Type B pancreatic cell (in vitro differentiated cells): ENCODE data around the gene SP100. TPM values are rescaled to one million over a fixed set of nuclear protein-coding genes. Genes with fewer than 3 reads are reported as not detected.
"Not testable (repeated sequence)": the region's sequence is repeated elsewhere in the genome, so short reads cannot be mapped to it uniquely, and the experiment has no call there.

Experiments
- DNase-seq: peaks from one replicate; pipeline ENCODE4 v3.0.0; 2021; ENCODE audit warnings: mixed read lengths; ENCODE audit not compliant: unreplicated experiment; ENCODE audit errors: extremely low spot score
- H3K27ac Mint-ChIP-seq: 2 replicates; pipeline ENCODE4 v1.8.0; 2021; ENCODE audit warnings: mild to moderate bottlenecking, mixed read lengths
- H3K27me3 Mint-ChIP-seq: 2 replicates; pipeline ENCODE4 v1.8.0; 2021; ENCODE audit warnings: mixed read lengths
- H3K36me3 Mint-ChIP-seq: 2 replicates; pipeline ENCODE4 v1.8.0; 2021; ENCODE audit warnings: mixed read lengths
- H3K4me1 Mint-ChIP-seq: one replicate; pipeline ENCODE4 v1.8.0; 2021; ENCODE audit warnings: mixed read lengths; ENCODE audit not compliant: unreplicated experiment
- H3K4me3 Mint-ChIP-seq: 2 replicates; pipeline ENCODE4 v1.8.0; 2021; ENCODE audit warnings: mild to moderate bottlenecking, mixed read lengths
- H3K9me3 Mint-ChIP-seq: 2 replicates; pipeline ENCODE4 v1.8.0; 2021; ENCODE audit warnings: mixed read lengths
- CTCF ChIP-seq: fragments of 200-600 bp; sonication (generic); conservative IDR thresholded peaks from 2 replicates; pipeline ENCODE4 v1.5.0; 2021; ENCODE audit warnings: antibody characterized with exemption, mild to moderate bottlenecking
- long read RNA-seq: library from polyadenylated mRNA; unstranded; transcript quantifications from one replicate; pipeline ENCODE4 v2.0.0, GENCODE V29; 2020
- total RNA-seq: library from RNA; stranded (reverse); gene quantifications from 2 replicates; pipeline ENCODE4 v1.2.1, GENCODE V29; 2021; ENCODE audit warnings: low replicate concordance

The SP100 gene
- total RNA-seq: 21.7 and 41.8 TPM in 2 replicates
- long read RNA-seq, transcript SP100-204 (15 exons, 1,898 nt): major isoform, 88 of 203 reads
- long read RNA-seq, transcript SP100-205 (14 exons, 1,802 nt): minor isoform, 11 of 203 reads
- long read RNA-seq, partial matches to known transcripts: 53 of 203 reads
- long read RNA-seq, other reads (novel, unspliced or antisense): 47 of 203 reads

- DNase-seq: no peak
- peak within 1 kb of the TSS; percentile 86 for H3K4me3 Mint-ChIP-seq
Observed at GRCh38 chr2:230416061-230416721, at the start of gene SP100. Gene SP100 (plus strand): TSS chr2:230416201. CDS start chr2:230416297, 96 bp downstream.

GRCh38 chr2:230382108-230382507, 33.9 kb upstream of the SP100 start:
- no peak for DNase-seq
- no peaks in the 10 kb centered on the region for H3K9me3 Mint-ChIP-seq
- TF ChIP-seq CTCF: no peak

More at GRCh38 chr2:230416061-230416721, at the start of gene SP100:
- Mint-ChIP-seq H3K27me3 (peaks cover 10% of the 10 kb centered on the region), H3K9me3 (no peaks in the 10 kb centered on the region), H3K4me1 (no peaks in the 10 kb centered on the region), H3K36me3 (no peaks in the 10 kb centered on the region), H3K27ac (peak within 1 kb of the TSS; percentile 93)
- no peak for TF ChIP-seq CTCF

DNA sequence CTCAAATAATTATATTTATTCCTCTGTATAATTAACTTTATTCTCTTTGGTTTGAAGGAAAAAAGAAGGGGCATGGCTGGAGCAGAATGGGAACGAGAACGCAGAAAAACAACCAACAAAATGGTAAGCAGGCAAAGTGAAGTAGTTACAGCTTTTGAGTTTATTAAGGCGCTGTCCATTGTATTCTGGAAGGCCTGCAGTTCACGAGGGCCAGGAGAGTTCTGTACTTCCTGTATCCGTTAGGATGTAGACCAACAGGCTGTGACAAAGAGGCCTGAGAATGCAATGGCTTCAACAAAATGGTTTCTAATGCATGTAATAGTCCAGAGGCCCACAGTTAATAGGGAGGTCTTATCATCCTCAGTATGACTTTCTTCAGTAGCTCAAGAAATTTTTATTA, 32.5 kb upstream of the SP100 start:
- Mint-ChIP-seq H3K4me3 (no peak overlapping the region), H3K27ac (no peak overlapping the region), H3K36me3 (no peaks in the 10 kb centered on the region), H3K27me3 (no peaks in the 10 kb centered on the region), H3K4me1 (no peaks in the 10 kb centered on the region), H3K9me3 (no peaks in the 10 kb centered on the region)
- no peak for TF ChIP-seq CTCF
- DNase-seq: no peak

More at GRCh38 chr2:230382108-230382507, 33.9 kb upstream of the SP100 start:
- Mint-ChIP-seq H3K4me3 (no peak overlapping the region), H3K36me3 (no peaks in the 10 kb centered on the region), H3K4me1 (no peaks in the 10 kb centered on the region), H3K27ac (no peak overlapping the region), H3K27me3 (no peaks in the 10 kb centered on the region)

DNA sequence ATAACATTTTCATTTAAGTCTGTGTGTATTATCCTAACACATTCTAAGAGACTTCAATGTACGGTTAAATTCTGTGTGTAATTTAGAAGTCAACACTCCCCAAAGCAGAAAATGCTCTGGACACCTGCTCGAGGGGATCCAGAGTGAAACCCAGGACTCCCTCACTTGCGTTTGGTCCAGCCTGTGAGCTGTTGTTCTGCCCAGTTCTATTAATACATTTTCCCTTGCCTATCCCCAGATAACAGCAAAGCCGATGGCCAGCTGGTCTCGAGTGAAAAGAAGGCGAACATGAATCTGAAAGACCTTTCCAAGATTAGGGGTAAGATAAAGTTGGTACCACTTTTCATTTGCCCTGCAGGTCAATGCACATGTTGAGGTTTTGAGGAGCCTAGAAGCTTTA, 31.0 kb upstream of the SP100 start:
- H3K27me3 Mint-ChIP-seq: no peaks in the 10 kb centered on the region
- TF ChIP-seq CTCF: no peak

GRCh38 chr2:230394301-230394700, 21.7 kb upstream of the SP100 start:
- Mint-ChIP-seq H3K27me3 (no peaks in the 10 kb centered on the region), H3K36me3 (no peaks in the 10 kb centered on the region), H3K4me3 (no peak overlapping the region), H3K9me3 (no peaks in the 10 kb centered on the region), H3K27ac (no peak overlapping the region), H3K4me1 (no peaks in the 10 kb centered on the region)
- DNase-seq: no peak
- TF ChIP-seq CTCF: no peak

More for the DNA sequence above, 31.0 kb upstream of the SP100 start:
- Mint-ChIP-seq H3K27ac (no peak overlapping the region), H3K9me3 (no peaks in the 10 kb centered on the region), H3K4me3 (no peak overlapping the region), H3K36me3 (no peaks in the 10 kb centered on the region), H3K4me1 (no peaks in the 10 kb centered on the region)
- no peak for DNase-seq

DNA sequence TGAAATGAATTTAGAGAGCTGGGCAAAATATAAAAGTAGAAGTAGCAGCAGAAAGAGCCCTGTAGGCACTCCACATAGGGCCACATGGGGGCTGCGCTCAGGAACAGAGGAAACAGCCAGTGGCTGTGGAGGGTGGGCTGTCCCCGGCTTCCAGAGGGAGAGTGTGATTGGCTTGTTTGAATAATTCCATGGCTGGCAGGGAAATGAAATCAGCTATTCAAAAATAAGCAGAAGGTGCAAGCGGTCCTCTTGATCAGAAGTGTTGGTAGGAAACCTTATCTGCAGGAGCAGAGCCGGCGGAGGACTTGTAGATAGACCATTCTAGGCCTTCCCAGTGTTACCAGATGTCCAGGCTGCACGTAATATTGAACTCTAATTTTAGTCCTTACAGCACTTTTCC, 17.3 kb upstream of the SP100 start:
- not testable (repeated sequence) for H3K27ac Mint-ChIP-seq, H3K27me3 Mint-ChIP-seq, H3K9me3 Mint-ChIP-seq, H3K4me3 Mint-ChIP-seq, DNase-seq, H3K4me1 Mint-ChIP-seq, H3K36me3 Mint-ChIP-seq
